ENCODE data around the gene ODR4. TPM values are rescaled to one million over a fixed set of nuclear protein-coding genes. Genes with fewer than 3 reads are reported as not detected.

ODR4 gene
- total RNA-seq, 1 experiment from 2014 or later: 14.5 TPM

DNA sequence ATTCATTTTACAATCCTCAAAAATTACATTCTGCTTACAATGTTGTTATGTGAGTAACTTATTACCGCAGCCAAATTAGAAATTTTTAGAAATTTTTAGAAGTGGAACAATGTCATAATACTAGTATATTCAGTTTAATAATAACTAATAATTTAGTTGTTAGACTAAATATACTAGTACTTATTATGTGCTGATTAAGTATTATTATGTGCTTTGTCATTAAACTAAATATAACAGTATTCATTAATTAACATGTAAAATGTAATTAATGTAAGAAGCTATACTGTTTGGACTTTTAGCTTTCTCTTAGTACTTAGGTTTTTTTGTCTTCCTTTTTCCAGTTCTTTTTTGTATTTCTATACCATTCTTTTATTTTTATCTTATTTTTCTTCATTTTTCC lies 15.3 kb downstream of the ODR4 start:
- no peaks in the 10 kb centered on the region for H3K4me1 Mint-ChIP-seq
- DNase-seq (ENCODE audit: low spot score): no peak
- CTCF ChIA-PET: no interaction called here

DNA sequence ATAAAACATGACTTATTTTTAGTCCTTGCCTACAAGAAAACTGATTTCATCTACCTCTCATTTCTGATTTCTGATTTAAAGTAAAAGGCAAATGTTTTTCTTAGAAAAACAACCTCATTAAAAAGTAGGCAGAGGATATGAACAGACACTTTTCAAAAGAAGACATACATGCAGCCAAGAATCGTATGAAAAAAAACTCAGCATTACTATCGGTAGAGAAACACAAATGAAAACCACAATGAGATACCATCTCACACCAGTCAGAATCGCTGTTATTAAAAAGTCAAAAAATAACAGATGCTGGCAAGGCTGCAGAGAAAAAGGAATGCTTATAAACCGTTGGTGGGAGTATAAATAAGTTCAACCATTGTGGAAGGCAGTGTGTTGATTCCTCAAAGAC lies 16.2 kb downstream of the ODR4 start:
- ChIA-PET CTCF (interaction anchor here (0.8 kb wide), 1 partner anchor 17 kb away, joined by 3 read pairs; the partner anchor contains the start of gene TPR), POLR2A (no interaction called here)
- Mint-ChIP-seq H3K9me3 (no peaks in the 10 kb centered on the region), H3K4me3 (no peak overlapping the region), H3K4me1 (no peaks in the 10 kb centered on the region), H3K36me3 (peaks cover 36% of the 10 kb centered on the region), H3K27ac (no peak overlapping the region), H3K27me3 (ENCODE audit: low read depth) (no peaks in the 10 kb centered on the region)
- no peak for ATAC-seq
- DNase-seq (ENCODE audit: low spot score): no peak
- TF ChIP-seq, protein P1, sequence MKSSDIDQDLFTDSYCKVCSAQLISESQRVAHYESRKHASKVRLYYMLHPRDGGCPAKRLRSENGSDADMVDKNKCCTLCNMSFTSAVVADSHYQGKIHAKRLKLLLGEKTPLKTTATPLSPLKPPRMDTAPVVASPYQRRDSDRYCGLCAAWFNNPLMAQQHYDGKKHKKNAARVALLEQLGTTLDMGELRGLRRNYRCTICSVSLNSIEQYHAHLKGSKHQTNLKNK (CRISPR knock-in tag; IDR thresholded peaks at IDR 0.05): no peak
- TF ChIP-seq ESRRA (CRISPR knock-in tag; IDR thresholded peaks at IDR 0.05; ENCODE audit: borderline replicate concordance): no peak
- no peak for TF ChIP-seq CREM (CRISPR knock-in tag; IDR thresholded peaks at IDR 0.05)
- TF ChIP-seq, protein P2, sequence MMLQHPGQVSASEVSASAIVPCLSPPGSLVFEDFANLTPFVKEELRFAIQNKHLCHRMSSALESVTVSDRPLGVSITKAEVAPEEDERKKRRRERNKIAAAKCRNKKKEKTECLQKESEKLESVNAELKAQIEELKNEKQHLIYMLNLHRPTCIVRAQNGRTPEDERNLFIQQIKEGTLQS (CRISPR knock-in tag; conservative IDR thresholded peaks at IDR 0.05): no peak
- TF ChIP-seq, protein P3, sequence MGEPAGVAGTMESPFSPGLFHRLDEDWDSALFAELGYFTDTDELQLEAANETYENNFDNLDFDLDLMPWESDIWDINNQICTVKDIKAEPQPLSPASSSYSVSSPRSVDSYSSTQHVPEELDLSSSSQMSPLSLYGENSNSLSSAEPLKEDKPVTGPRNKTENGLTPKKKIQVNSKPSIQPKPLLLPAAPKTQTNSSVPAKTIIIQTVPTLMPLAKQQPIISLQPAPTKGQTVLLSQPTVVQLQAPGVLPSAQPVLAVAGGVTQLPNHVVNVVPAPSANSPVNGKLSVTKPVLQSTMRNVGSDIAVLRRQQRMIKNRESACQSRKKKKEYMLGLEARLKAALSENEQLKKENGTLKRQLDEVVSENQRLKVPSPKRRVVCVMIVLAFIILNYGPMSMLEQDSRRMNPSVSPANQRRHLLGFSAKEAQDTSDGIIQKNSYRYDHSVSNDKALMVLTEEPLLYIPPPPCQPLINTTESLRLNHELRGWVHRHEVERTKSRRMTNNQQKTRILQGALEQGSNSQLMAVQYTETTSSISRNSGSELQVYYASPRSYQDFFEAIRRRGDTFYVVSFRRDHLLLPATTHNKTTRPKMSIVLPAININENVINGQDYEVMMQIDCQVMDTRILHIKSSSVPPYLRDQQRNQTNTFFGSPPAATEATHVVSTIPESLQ (CRISPR knock-in tag; IDR thresholded peaks at IDR 0.05): no peak
- no peak for TF ChIP-seq ZNF263 (CRISPR knock-in tag; IDR thresholded peaks at IDR 0.05; ENCODE audit: low read depth)

More for the DNA sequence above, 15.3 kb downstream of the ODR4 start:
- Mint-ChIP-seq H3K36me3 (peaks cover 35% of the 10 kb centered on the region), H3K4me3 (no peak overlapping the region), H3K27me3 (ENCODE audit: low read depth) (no peaks in the 10 kb centered on the region), H3K9me3 (no peaks in the 10 kb centered on the region), H3K27ac (no peak overlapping the region)
- ATAC-seq: no peak
- POLR2A ChIA-PET: no interaction called here
- TF ChIP-seq GRHL2 (CRISPR knock-in tag; IDR thresholded peaks at IDR 0.05; ENCODE audit: insufficient replicate concordance, severe bottlenecking) (no peak), NFATC4 (CRISPR knock-in tag; IDR thresholded peaks at IDR 0.05) (no peak), FOXP1 (CRISPR knock-in tag; IDR thresholded peaks at IDR 0.05; ENCODE audit: borderline replicate concordance) (no peak), MXD4 (CRISPR knock-in tag; IDR thresholded peaks at IDR 0.05; ENCODE audit: borderline replicate concordance) (no peak)
- TF ChIP-seq, protein P4, sequence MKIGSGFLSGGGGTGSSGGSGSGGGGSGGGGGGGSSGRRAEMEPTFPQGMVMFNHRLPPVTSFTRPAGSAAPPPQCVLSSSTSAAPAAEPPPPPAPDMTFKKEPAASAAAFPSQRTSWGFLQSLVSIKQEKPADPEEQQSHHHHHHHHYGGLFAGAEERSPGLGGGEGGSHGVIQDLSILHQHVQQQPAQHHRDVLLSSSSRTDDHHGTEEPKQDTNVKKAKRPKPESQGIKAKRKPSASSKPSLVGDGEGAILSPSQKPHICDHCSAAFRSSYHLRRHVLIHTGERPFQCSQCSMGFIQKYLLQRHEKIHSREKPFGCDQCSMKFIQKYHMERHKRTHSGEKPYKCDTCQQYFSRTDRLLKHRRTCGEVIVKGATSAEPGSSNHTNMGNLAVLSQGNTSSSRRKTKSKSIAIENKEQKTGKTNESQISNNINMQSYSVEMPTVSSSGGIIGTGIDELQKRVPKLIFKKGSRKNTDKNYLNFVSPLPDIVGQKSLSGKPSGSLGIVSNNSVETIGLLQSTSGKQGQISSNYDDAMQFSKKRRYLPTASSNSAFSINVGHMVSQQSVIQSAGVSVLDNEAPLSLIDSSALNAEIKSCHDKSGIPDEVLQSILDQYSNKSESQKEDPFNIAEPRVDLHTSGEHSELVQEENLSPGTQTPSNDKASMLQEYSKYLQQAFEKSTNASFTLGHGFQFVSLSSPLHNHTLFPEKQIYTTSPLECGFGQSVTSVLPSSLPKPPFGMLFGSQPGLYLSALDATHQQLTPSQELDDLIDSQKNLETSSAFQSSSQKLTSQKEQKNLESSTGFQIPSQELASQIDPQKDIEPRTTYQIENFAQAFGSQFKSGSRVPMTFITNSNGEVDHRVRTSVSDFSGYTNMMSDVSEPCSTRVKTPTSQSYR (CRISPR knock-in tag; IDR thresholded peaks at IDR 0.05): no peak
- TF ChIP-seq, protein P5, sequence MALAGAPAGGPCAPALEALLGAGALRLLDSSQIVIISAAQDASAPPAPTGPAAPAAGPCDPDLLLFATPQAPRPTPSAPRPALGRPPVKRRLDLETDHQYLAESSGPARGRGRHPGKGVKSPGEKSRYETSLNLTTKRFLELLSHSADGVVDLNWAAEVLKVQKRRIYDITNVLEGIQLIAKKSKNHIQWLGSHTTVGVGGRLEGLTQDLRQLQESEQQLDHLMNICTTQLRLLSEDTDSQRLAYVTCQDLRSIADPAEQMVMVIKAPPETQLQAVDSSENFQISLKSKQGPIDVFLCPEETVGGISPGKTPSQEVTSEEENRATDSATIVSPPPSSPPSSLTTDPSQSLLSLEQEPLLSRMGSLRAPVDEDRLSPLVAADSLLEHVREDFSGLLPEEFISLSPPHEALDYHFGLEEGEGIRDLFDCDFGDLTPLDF (CRISPR knock-in tag; IDR thresholded peaks at IDR 0.05): no peak
- TF ChIP-seq, protein P6, sequence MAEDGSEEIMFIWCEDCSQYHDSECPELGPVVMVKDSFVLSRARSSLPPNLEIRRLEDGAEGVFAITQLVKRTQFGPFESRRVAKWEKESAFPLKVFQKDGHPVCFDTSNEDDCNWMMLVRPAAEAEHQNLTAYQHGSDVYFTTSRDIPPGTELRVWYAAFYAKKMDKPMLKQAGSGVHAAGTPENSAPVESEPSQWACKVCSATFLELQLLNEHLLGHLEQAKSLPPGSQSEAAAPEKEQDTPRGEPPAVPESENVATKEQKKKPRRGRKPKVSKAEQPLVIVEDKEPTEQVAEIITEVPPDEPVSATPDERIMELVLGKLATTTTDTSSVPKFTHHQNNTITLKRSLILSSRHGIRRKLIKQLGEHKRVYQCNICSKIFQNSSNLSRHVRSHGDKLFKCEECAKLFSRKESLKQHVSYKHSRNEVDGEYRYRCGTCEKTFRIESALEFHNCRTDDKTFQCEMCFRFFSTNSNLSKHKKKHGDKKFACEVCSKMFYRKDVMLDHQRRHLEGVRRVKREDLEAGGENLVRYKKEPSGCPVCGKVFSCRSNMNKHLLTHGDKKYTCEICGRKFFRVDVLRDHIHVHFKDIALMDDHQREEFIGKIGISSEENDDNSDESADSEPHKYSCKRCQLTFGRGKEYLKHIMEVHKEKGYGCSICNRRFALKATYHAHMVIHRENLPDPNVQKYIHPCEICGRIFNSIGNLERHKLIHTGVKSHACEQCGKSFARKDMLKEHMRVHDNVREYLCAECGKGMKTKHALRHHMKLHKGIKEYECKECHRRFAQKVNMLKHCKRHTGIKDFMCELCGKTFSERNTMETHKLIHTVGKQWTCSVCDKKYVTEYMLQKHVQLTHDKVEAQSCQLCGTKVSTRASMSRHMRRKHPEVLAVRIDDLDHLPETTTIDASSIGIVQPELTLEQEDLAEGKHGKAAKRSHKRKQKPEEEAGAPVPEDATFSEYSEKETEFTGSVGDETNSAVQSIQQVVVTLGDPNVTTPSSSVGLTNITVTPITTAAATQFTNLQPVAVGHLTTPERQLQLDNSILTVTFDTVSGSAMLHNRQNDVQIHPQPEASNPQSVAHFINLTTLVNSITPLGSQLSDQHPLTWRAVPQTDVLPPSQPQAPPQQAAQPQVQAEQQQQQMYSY (CRISPR knock-in tag; IDR thresholded peaks at IDR 0.05): no peak
- TF ChIP-seq, protein P7, sequence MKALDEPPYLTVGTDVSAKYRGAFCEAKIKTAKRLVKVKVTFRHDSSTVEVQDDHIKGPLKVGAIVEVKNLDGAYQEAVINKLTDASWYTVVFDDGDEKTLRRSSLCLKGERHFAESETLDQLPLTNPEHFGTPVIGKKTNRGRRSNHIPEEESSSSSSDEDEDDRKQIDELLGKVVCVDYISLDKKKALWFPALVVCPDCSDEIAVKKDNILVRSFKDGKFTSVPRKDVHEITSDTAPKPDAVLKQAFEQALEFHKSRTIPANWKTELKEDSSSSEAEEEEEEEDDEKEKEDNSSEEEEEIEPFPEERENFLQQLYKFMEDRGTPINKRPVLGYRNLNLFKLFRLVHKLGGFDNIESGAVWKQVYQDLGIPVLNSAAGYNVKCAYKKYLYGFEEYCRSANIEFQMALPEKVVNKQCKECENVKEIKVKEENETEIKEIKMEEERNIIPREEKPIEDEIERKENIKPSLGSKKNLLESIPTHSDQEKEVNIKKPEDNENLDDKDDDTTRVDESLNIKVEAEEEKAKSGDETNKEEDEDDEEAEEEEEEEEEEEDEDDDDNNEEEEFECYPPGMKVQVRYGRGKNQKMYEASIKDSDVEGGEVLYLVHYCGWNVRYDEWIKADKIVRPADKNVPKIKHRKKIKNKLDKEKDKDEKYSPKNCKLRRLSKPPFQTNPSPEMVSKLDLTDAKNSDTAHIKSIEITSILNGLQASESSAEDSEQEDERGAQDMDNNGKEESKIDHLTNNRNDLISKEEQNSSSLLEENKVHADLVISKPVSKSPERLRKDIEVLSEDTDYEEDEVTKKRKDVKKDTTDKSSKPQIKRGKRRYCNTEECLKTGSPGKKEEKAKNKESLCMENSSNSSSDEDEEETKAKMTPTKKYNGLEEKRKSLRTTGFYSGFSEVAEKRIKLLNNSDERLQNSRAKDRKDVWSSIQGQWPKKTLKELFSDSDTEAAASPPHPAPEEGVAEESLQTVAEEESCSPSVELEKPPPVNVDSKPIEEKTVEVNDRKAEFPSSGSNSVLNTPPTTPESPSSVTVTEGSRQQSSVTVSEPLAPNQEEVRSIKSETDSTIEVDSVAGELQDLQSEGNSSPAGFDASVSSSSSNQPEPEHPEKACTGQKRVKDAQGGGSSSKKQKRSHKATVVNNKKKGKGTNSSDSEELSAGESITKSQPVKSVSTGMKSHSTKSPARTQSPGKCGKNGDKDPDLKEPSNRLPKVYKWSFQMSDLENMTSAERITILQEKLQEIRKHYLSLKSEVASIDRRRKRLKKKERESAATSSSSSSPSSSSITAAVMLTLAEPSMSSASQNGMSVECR (CRISPR knock-in tag; IDR thresholded peaks at IDR 0.05; ENCODE audit: borderline replicate concordance): no peak
